Measurements from ENCODE around the gene POLR2H. TPM values are rescaled to one million over a fixed set of nuclear protein-coding genes. Genes with fewer than 3 reads are reported as not detected.

Gene POLR2H
- total and polyA plus RNA-seq, 2 donors (not counting 1 experiment from before 2014, with no cell fraction given) = 60.4 to 106 TPM

DNA sequence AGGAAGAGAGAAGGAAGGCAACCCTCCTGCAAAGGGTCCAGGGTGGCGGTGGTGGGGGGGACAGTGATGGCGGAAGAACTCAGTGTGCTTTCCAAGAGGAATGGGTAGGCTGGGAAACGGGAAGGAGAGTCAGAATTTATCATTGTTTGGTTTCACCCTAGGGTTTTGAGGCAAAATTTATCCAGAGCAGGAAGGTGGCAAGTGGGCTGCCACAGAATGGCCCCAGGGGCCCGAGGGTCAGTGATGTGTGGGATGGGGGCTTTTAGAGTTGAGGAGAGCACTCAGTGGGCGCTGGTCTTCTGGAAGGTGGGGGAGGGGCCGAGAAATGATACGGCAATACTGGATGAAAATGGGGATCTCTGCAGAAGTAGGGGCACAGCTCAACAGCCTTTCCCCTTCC lies 23.5 kb upstream of the POLR2H start:
- Histone ChIP-seq H3K27ac (ENCODE audit: low read length in 2 of 2) (no peak overlapping the region), H3K79me2 (ENCODE audit: control insufficient read depth, insufficient read depth, low read length) (peaks cover 19% of the 10 kb centered on the region), H3K4me3 (ENCODE audit: control extremely low read depth in 1 of 5, extremely low read depth in 1 of 5, insufficient read depth in 1 of 5, low read depth in 2 of 5, low read length in 4 of 5) (no peak overlapping the region), H3K27me3 (replicated peaks in 1 of 4; ENCODE audit: control extremely low read depth in 1 of 4, control insufficient read depth in 3 of 4, insufficient read depth in 4 of 4, low read length in 3 of 4) (peaks cover 0 to 3% (median 0%) of the 10 kb centered on the region in 4 experiments), H2AFZ (ENCODE audit: insufficient read depth, low read depth, low read length, poor library complexity, severe bottlenecking) (no peak overlapping the region), H3K4me2 (replicated peaks; ENCODE audit: low read depth, low read length, poor library complexity, severe bottlenecking) (no peak overlapping the region), H3K36me3 (replicated peaks in 1 of 2; ENCODE audit: control extremely low read depth in 1 of 2, control insufficient read depth in 1 of 2, extremely low read depth in 1 of 2, insufficient read depth in 2 of 2, low read length in 1 of 2) (peaks cover 0 to 19% of the 10 kb centered on the region in 2 experiments), H3K9me3 (ENCODE audit: control extremely low read depth in 1 of 3, control insufficient read depth in 2 of 3, insufficient read depth in 1 of 3, low read length in 2 of 3) (no peaks in the 10 kb centered on the region), H3K4me1 (ENCODE audit: control insufficient read depth in 2 of 2, insufficient read depth in 2 of 2, low read length in 2 of 2) (peaks cover 14 to 25% of the 10 kb centered on the region in 2 donors), H3K9ac (ENCODE audit: low read length) (no peak overlapping the region), H4K20me1 (ENCODE audit: control insufficient read depth, insufficient read depth, low read length, poor library complexity, severe bottlenecking) (no peaks in the 10 kb centered on the region)
- DNase-seq (no peak), ATAC-seq (ENCODE audit: low read depth) (no peak)
- 86% methylated on average over 4 of the region's 7 CpGs for WGBS (ENCODE audit: insufficient coverage)
- H3K4me1 Mint-ChIP-seq = peaks cover 30% of the 10 kb centered on the region
- TF ChIP-seq, protein P1, sequence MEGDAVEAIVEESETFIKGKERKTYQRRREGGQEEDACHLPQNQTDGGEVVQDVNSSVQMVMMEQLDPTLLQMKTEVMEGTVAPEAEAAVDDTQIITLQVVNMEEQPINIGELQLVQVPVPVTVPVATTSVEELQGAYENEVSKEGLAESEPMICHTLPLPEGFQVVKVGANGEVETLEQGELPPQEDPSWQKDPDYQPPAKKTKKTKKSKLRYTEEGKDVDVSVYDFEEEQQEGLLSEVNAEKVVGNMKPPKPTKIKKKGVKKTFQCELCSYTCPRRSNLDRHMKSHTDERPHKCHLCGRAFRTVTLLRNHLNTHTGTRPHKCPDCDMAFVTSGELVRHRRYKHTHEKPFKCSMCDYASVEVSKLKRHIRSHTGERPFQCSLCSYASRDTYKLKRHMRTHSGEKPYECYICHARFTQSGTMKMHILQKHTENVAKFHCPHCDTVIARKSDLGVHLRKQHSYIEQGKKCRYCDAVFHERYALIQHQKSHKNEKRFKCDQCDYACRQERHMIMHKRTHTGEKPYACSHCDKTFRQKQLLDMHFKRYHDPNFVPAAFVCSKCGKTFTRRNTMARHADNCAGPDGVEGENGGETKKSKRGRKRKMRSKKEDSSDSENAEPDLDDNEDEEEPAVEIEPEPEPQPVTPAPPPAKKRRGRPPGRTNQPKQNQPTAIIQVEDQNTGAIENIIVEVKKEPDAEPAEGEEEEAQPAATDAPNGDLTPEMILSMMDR (IDR thresholded peaks at IDR 0.05) = no peak
- TF ChIP-seq EZH2 (IDR thresholded peaks at IDR 0.05; ENCODE audit: borderline replicate concordance, insufficient read depth, low read depth, low read length, poor library complexity, severe bottlenecking) = no peak
- no peaks in the 10 kb centered on the region for H3K27me3 Mint-ChIP-seq
- POLR2A ChIA-PET = no interaction called here
- CTCF ChIA-PET = interaction anchor here (1.8 kb wide), 1 partner anchor 176 kb away, joined by 5 read pairs; no protein-coding TSS in a partner anchor
- H3K9me3 Mint-ChIP-seq (ENCODE audit: insufficient read depth) = no peaks in the 10 kb centered on the region
- H3K27ac Mint-ChIP-seq = no peak overlapping the region
- intact Hi-C loops (cut with micrococcal nuclease) = no loop called here
- peak overlapping the region; percentile 94 for H3K4me3 Mint-ChIP-seq

DNA sequence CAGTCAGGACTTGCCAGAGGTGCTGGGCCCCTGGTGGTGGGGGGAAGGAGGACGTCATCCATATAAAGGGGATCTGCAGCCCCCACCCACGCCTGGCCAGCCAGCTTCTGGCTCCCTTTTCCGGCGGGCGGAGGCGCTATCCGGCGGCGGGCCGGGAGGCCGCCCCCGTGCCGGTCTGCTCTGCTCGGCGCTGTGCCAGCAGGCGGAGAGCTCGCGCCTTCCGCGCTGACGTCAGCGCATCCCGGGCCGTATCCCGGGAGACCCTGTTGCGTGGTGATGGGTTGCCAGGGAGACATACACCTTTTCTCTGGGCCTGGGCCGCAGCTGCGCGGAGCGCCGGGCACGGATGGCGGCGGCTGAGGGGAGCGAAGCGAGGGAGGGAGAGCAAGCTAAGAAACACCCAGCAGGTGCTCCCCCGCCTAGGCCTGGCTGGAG lies 23.0 kb upstream of the POLR2H start:
- POLR2A ChIA-PET = no interaction called here
- intact Hi-C loops (cut with micrococcal nuclease) = no loop called here
- H3K4me2 ChIP-seq (replicated peaks; ENCODE audit: low read depth, low read length, poor library complexity, severe bottlenecking) = peak overlapping the region; percentile 36

More for the DNA sequence above, 23.0 kb upstream of the POLR2H start:
- DNase-seq (peak; percentile 54), ATAC-seq (ENCODE audit: low read depth) (no peak)
- Histone ChIP-seq H3K4me3 (ENCODE audit: control extremely low read depth in 1 of 5, extremely low read depth in 1 of 5, insufficient read depth in 1 of 5, low read depth in 2 of 5, low read length in 4 of 5) (no peak overlapping the region), H3K9ac (ENCODE audit: low read length) (no peak overlapping the region), H3K4me1 (ENCODE audit: control insufficient read depth in 2 of 2, insufficient read depth in 2 of 2, low read length in 2 of 2) (peaks cover 14 to 25% of the 10 kb centered on the region in 2 donors), H3K79me2 (ENCODE audit: control insufficient read depth, insufficient read depth, low read length) (peaks cover 19% of the 10 kb centered on the region), H2AFZ (ENCODE audit: insufficient read depth, low read depth, low read length, poor library complexity, severe bottlenecking) (no peak overlapping the region), H3K9me3 (ENCODE audit: control extremely low read depth in 1 of 3, control insufficient read depth in 2 of 3, insufficient read depth in 1 of 3, low read length in 2 of 3) (no peaks in the 10 kb centered on the region), H3K36me3 (replicated peaks in 1 of 2; ENCODE audit: control extremely low read depth in 1 of 2, control insufficient read depth in 1 of 2, extremely low read depth in 1 of 2, insufficient read depth in 2 of 2, low read length in 1 of 2) (peaks cover 0 to 15% of the 10 kb centered on the region in 2 experiments), H3K27ac (ENCODE audit: low read length in 2 of 2) (no peak overlapping the region), H4K20me1 (ENCODE audit: control insufficient read depth, insufficient read depth, low read length, poor library complexity, severe bottlenecking) (no peaks in the 10 kb centered on the region), H3K27me3 (replicated peaks in 1 of 4; ENCODE audit: control extremely low read depth in 1 of 4, control insufficient read depth in 3 of 4, insufficient read depth in 4 of 4, low read length in 3 of 4) (peaks cover 0 to 3% (median 0%) of the 10 kb centered on the region in 4 experiments)
- Mint-ChIP-seq H3K27ac (no peak overlapping the region), H3K4me1 (peaks cover 30% of the 10 kb centered on the region), H3K4me3 (peak overlapping the region; percentile 39), H3K9me3 (ENCODE audit: insufficient read depth) (no peaks in the 10 kb centered on the region), H3K27me3 (no peaks in the 10 kb centered on the region)
- CTCF ChIA-PET = interaction anchor here (1.8 kb wide), 1 partner anchor 175 kb away, joined by 5 read pairs; no protein-coding TSS in a partner anchor
- TF ChIP-seq, protein P1 (IDR thresholded peaks at IDR 0.05) = no peak
- no peak for TF ChIP-seq EZH2 (IDR thresholded peaks at IDR 0.05; ENCODE audit: borderline replicate concordance, insufficient read depth, low read depth, low read length, poor library complexity, severe bottlenecking)
- WGBS (ENCODE audit: insufficient coverage) = 60% methylated on average over 37 of the region's 37 CpGs
